Liver (tissue), 3 donors: ENCODE measurements around the gene SGO2.

Experiments
- CTCF ChIP-seq: fragments of 150-350 bp; IDR thresholded peaks from 2 replicates; pipeline ENCODE4 v1.5.1; 2017; ENCODE audit warnings: improper control_type of control experiment, low read depth, low read length; ENCODE audit not compliant: missing input control
- EGR1 ChIP-seq, 2 donors: IDR thresholded peaks; 2 replicates each; pipeline ENCODE4 v1.6.1; 2016 to 2018; ENCODE audit warnings: antibody characterized with exemption in 2 of 2, low read depth in 2 of 2
- HNF4A ChIP-seq, 2 donors: conservative IDR thresholded peaks; 2 replicates each; pipeline ENCODE4 v1.6.1; 2016; ENCODE audit warnings: antibody characterized with exemption in 2 of 2, mild to moderate bottlenecking in 2 of 2
- JUND ChIP-seq, 2 donors: IDR thresholded peaks; 2 replicates each; pipeline ENCODE4 v1.6.1; 2016; ENCODE audit warnings: antibody characterized with exemption in 2 of 2
- MAX ChIP-seq: IDR thresholded peaks from 2 replicates; pipeline ENCODE4 v1.6.1; 2016; ENCODE audit warnings: antibody characterized with exemption
- NR2F2 ChIP-seq: IDR thresholded peaks from 2 replicates; pipeline ENCODE4 v1.6.1; 2016; ENCODE audit warnings: antibody characterized with exemption
- RAD21 ChIP-seq, 2 donors: IDR thresholded peaks; 2 replicates each; pipeline ENCODE4 v1.6.1; 2016; ENCODE audit warnings: antibody characterized with exemption in 2 of 2, mild to moderate bottlenecking in 2 of 2
- RXRA ChIP-seq, 2 donors: IDR thresholded peaks; 2 replicates each; pipeline ENCODE4 v1.6.1; 2017 to 2018; ENCODE audit warnings: antibody characterized with exemption in 2 of 2, mild to moderate bottlenecking in 1 of 2
- SP1 ChIP-seq: IDR thresholded peaks from 2 replicates; pipeline ENCODE4 v1.6.1; 2018; ENCODE audit warnings: antibody characterized with exemption, mild to moderate bottlenecking
- ZBTB33 ChIP-seq: IDR thresholded peaks from 2 replicates; pipeline ENCODE4 v1.6.1; 2016; ENCODE audit warnings: antibody characterized with exemption
- donor health status: healthy.
- donor health status: healthy.

- TF ChIP-seq CTCF (no peak), MAX (no peak), JUND (IDR thresholded peaks at IDR 0.05) (no peak), ZBTB33 (no peak), RAD21 (IDR thresholded peaks at IDR 0.05) (no peak), RXRA (IDR thresholded peaks at IDR 0.05) (no peak), EGR1 (IDR thresholded peaks at IDR 0.05; ENCODE audit: low read depth in 2 of 2) (no peak), NR2F2 (no peak), SP1 (no peak), HNF4A (conservative IDR thresholded peaks at IDR 0.05) (no peak)
Measured at GRCh38 chr2:200603972-200604371, 78.0 kb downstream of the SGO2 start.
